HT1080 (cell line): ENCODE results near the gene GNLY. TPM values are rescaled to one million over a fixed set of nuclear protein-coding genes. Genes with fewer than 3 reads are reported as not detected.
A peak's percentile ranks its signal among the peaks of the same experiment; 100 is the strongest.

Experiments
- DNase-seq: peaks from one replicate; pipeline ENCODE4 v3.0.0-alpha.2; 2015; ENCODE audit warnings: low read depth
- total RNA-seq: library from RNA; depleted of rRNA; stranded (reverse); fragments of >200 nt; shearing (Covaris generic); gene quantifications from 2 replicates; pipeline ENCODE4 v1.2.3, GENCODE V29; 2014

Gene GNLY
- total RNA-seq, 1 experiment from 2014 or later, result not detected

DNA sequence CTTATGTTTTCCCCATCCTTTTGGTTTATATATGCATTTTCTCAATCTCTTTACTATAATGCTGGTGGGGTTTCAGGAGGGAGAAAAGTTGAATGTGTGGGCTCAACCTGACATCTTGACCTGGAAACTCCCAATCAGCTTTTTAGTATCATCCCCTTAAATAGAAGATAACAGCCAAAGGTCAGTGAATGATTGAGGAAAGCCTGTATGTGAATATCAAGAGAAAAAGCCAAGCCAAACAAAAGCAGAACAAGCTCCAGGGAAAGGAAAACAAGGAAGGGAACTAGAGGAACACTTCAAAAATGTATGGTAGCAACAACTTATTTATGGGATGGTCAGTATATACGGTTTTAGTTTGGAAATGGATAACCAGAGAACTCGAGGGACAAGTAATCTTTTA is 31.3 kb downstream of the GNLY start:
- no peak for DNase-seq

DNA sequence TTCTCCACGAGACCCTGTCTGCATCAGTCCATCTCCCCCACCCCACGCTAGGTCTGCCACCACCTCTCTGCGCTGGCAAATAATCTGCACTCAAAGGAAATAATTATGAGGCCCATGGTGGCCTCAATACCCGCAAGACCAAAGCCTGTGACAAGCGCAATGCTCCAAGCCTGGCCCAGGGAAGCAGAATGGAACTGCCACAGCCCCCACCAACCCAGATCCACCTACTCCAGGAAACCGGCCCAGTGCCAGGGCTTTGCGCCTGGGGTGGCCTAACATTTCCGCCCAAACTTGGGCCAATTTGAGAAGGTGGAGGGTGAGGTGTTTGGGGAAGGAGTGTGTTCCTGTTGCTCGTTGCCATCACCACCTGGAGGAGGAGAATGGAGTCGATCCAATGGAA is 33.6 kb downstream of the GNLY start:
- DNase-seq, result no peak

DNA sequence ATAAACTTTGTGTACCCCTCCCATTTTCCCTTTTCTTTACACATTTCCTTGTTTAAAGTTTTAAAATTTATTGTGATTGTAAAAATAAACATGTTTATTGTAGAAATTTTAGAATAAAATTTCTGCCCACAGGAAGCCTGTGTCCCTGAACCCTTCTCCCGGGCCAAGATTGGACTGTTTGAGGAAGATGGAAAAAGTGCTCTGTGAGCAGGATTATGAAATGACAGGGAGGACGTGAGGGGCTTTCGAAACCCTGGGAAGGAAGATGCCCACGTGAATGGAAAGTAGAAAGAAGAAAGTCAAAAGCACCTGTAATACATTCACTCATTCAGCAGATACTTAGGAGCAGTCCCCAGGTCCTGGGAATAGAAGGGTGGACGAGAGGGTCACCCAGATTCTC is 34.2 kb downstream of the GNLY start:
- no peak for DNase-seq

DNA sequence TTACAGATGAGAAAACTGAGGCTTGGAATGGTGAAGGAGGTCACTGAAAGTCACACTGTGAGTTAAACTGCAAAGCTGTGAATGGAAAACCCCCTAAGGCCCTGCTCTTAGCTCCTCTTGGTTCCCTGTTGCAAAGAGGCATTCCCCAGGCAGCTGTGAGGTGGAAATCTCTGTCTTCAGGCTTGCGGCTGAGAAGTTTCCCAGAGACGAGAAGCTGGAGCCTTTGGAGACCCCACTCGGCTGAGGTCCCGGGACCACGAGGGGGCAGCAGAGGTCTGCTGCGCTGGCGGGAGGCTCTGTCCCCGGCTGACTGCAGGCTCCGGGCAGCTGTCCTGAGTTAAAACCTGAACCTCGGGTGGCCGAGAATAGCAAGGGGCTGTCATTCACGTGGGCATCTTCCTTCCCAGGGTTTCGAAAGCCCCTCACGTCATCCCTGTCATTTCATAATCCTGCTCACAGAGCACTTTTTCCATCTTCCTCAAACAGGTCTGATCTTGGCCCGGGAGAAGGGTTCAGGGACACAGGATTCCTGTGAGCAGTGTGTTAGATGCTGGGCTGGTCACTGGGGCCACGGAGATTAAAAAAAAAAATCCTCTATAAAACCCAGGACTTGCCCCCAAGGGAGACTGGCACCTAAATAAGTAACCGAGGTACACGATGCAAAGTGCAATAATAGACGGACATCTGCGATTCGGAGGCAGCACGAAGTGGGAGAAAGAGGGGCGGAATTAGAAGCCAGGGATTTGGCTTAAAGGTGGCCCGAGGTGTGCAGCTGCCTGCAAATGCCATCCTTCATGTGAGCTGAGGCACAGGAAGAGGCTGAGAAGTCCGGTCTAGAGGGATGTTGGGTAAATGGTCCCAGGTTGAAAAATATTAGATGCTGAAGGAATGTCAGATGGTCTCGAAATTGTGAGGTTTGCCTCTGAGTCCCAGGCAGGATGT is 35.0 kb downstream of the GNLY start:
- peak; percentile 77 for DNase-seq

DNA sequence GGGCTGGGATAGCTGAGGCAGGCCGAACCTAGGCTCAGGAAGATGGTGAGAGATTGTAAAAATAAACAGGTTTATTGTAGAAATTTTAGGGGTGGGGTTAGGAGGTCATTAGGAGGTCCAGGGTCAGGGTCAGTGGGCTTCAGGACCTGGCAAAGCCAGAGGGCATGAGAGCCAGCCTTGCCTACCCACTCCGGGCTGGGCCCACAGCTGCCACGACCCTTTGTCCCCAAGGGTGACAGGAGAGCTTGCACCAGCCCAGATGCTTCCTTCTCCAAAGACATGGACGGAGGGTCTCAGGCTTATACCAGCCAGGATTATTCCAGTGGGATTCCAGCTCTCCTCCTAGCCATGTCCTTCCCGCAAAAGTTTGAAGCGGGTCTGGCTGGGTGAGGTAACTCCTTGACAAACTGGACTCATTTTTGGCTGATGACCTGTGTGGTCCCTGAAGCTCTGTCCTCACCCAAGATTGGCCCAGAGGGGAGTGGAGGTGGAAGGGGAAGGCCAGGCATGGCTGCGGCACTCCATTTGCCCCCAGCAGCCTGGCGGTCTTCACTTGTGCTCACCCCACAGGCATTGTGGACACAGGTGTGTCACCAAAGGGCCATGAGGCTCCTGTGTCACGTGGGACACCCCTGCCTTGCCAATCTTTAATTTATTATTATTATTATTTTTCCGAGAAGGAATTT is 35.8 kb downstream of the GNLY start:
- no peak for DNase-seq

DNA sequence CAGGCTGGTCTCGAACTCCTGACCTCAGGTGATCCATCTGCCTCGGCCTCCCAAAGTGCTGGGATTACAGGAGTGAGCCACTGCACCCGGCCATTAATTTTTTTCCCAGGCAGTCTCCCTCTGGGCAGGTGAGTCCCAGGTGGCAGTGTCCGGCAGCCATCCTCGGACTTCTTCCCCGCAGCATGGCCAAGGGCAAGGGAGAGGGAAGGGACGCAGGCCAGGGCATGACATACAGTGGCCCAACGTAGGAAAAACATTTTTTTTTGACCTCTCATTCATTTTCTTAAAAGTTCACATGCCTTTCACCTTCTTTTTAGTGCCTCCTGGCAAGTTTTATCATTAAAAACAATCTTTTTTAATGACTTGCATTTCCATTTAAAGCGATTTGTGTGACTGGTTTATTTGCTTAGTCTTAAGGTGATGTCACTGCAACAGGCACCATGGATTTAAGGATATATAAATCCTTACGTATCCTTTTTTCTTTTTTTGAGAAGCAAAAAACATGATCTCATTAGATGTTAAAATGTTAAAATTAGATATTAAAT is 36.6 kb downstream of the GNLY start:
- DNase-seq, result no peak

DNA sequence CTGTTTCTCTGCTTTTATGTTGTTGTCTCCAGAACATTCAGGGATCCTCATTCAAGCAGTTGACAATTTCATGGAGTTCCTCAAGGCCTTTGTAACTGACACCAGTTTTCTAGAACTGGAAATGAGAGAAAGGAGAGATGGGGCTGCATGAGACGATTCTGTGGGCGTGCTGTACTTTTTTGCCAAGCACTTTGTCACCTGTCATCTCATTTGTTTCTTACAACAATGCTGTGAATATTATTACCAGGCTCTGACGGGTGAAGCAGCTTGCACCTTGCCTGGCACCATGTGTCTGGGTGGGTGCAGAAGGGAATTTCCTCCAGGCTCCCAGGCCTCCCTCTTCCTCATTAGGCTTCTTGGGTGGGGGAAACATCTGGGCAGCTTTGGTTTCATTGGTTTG is 37.4 kb downstream of the GNLY start:
- no peak for DNase-seq

DNA sequence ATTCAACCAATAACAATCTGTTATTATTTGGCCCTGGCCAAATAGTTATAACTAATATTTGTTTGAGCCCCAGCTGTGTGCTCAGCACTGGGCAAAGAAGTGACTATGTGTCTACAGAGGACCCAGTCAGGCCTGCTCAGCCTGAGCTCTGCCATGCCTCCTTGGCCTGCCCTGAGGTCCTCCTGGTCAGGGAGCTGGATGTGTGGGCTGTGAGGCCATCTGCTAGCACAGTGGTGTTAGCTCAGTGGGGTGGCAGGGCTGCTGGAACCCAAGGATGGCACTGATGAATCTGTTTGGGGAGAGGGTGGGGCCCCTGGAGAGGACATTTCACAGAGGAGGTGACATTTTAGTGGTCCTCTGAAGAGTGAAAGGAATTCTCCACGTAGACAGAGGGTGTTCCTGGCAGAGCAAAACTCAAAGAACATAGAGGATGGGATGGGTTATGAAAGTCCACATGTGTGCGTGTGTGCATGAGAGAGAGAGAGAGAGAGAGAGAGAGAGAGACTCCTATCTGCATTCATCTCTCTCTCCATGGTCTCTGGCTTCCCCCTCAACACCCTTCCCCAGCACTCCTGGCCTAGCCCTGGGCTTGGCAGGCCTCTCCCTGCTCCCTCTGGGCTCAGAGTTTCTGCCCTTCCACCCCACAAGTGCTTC is 38.4 kb downstream of the GNLY start:
- no peak for DNase-seq

DNA sequence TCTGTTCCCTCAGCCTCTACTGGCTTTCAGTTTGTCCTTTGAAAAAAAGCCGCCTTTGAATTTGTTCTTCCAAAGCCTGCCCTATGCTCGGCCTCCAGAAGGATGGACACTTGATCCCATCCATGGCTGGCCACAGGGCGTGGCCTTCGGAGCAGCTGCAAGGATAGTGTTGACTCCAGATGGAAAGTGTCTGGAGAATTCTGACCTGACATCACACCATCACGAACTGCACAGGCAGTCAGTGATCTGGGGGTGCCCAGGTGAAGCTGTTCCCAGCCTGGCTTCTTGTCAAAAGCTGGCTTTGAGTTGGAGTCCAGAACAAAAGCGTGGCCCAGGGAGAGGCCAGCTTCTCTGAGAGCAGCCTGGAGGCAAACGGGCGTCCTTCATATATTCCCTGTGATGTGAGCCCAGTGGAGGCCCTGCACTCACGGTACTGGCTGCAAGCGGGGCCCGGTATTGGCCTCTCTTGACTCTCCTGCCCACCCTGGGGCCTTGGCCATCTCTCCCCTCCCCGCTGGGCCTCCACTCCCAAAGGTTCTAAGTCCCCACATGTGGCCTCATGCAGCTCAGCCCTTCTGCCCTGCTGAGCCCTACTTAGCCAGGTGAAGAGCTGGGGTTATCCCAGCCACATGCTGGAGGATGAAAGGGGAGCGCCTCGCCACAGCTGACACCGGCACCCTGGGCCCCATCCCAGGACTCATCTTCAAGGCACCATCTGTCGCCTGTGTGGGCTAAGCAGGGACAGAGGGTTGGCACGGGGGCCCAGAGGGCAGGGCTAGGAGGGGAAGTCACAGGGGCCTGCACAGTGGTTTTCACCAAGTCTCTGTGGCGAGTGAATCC is 39.2 kb downstream of the GNLY start:
- no peak for DNase-seq

DNA sequence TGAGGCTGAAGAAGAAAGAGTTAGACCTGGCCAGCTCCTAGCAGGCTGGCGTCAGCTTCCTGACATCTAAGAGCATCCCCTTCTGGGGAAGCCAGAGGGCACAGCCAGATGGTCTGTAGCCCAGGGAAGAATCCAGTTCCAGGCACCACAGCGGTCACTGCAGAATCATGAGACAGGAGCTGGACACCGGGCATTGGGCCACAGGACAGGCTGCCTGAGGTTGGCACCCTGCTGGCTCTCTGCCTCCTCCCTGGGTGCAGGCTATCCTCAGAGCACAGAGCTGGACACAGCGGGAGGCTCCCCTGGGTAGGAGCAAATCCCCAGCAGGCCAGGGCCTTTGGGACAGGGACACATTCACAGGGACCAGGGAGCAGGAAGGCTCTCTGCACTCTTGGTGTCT is 39.9 kb downstream of the GNLY start:
- DNase-seq, result no peak

DNA sequence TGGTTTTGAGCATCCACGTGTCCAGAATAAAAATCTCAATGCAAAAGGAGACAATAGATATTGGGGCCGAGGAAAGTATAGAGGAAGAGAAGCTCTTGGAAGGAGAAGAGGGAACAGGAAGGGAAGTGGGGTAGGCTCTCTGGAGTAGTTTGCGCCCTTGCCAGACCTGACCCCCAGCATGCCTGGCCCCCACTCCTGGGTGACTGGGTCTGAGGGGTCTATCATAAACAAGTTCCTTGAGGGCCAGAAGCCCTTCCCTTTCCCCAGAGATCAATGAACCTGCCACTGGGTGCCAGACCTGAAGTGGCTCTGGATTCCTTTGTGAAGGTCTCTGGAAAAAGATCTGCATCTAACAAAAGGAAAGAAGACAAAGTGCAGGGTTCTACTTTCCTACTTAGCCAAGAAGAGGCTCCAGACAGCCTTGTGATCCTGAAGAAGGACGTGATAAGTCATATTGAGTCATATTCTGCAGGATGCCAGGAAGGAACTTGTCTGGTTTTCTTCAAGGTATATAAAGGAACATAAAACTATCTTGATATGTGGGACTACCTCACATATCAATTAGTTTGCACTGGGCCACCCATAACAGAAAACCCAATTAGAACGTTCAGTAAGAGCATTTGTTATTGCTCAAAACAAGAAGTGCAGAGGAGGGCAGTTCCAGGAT is 40.9 kb downstream of the GNLY start:
- DNase-seq, result peak; percentile 46

DNA sequence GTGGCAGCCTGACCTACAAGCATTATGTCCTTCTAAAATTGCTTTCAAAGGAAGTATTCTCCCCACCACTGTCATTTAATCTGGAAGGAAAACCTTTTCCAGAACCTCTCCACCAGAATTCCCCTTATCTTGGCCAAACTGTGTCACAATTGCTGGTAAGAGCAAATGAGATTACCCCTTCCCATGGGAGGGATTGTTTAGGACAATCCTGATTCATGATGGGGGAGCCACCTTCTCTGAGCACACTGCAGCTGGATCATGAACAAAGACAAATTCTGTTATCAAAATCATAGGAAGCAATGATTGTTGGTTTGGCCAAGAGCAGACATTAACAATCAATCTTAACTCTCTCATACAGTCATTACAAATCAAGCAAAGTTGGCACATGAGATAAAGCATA is 41.5 kb downstream of the GNLY start:
- DNase-seq, result no peak

DNA sequence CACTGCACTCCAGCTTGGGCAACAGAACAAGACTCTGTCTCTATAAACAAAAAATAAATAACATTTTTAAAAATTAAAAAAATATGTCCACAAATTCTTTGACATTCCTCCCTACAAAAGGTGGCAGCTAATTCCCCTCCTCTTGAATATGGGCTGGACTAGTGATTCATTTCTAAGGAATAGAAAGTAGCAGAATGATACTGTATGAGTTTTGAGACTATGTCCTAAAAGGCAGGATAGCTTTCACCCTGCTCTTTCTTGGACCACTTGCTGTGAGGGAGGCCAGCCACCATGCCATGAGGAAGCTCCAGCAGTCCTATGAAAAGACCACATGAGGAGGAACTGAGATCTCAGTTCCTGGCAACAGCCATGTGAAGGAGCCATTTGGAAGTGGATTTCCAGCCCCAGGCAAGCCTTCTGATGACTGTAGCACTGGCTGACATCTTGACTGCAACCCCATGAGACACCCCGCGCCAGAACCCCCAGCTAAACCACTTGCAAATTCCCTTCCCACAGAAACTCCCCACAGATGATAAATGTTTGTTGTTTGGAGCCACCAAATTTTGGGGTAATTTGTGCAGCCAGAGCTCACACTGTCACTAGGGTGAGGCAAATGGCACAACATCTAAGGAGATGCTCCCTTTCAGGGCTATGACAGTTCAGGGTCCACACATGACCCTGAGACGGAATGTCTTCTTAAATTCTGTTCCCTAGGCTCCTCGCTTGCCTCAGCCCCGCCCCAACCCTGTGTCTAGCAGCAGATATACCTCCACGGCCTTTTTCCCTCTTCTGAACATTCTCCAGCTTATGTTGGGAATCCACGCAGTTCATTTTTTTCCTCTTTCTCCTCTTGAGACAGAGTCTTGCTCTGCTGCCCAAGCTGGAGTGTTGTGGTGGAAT is 42.5 kb downstream of the GNLY start:
- DNase-seq, result no peak

DNA sequence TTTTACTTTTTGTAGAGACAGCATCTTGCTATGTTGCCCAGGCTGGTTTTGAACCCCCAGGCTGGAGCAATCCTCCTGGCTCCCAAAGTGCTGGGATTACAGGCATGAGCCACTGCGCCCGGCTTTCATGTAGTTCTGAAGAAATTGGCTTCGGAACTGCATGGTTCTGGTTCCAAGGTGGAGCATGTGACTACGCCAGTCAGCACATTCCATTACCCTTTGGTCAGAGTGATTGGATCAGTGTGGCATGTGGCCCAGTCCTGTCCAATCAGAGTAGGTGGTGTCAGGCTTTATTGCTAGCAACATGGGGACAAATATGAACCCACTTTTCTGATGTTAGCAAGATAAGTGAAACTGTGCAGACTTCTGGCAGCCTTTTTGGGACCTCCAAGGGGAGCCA is 43.3 kb downstream of the GNLY start:
- no peak for DNase-seq

DNA sequence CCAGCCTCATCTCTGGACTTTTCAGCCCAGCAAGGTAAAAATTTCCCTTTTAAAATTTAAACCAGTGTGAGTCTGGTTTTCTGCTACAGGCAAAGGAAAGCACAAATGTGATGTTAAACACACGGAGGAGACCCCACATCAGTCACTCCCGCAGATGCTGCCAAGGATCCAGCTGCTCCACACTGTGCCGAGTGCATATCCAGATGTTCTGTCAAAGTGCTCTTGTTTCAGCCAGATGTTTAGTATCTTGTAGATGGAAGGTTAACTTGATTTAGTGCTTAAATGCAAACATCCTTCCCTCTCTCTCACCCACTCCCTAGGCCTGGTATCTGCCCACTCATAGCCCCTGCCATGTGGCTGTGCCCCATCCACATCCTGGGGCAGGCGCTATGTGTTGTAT is 43.8 kb downstream of the GNLY start:
- no peak for DNase-seq

DNA sequence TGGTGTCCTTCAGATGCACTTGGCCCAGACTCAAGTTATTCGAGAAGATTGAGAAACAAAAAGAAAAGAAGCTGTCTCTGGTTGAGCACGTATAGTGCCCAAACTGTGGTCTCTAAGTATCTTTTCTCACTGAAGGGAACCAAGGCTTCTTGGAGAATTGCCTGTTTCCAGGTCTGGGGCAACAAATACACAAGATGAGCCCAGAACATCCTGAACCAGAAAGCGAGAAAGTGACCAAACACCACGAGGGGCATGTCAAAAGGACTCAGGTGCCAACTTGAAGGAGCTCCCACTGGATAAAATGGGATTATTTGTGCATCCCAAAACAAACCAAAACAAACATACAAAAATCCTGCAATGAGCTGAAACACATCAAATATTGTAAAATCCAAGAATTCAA is 46.0 kb downstream of the GNLY start:
- no peak for DNase-seq

DNA sequence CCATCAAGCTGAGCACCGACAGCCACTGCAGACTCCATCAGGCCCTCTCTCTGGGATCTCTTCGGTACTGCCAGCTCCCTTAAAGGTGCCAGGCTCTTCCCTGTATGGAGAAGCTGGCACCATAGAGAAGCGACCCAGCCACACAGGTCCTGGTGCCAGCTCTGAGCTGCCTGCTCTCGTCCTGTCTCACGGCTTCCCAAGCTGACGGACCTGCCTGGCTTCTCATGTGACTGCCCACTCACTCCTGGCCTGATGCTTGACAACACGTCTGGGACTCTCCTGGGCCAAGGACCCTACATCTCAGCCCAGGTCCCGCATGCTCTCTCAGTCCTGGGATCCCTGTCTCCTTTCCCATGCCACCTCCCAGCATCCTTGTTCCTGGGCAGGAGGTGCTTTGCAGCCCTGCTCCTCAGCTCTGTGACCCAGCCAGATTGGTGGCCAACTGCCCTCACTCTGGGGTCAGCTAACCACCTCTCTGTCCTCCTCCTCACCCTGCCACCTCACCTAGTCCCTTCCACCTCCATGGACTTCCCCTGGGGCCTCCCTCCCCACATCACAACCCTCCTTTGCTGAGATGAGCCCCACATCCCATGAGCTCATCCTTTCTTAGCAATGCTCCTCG is 47.2 kb downstream of the GNLY start:
- no peak for DNase-seq

DNA sequence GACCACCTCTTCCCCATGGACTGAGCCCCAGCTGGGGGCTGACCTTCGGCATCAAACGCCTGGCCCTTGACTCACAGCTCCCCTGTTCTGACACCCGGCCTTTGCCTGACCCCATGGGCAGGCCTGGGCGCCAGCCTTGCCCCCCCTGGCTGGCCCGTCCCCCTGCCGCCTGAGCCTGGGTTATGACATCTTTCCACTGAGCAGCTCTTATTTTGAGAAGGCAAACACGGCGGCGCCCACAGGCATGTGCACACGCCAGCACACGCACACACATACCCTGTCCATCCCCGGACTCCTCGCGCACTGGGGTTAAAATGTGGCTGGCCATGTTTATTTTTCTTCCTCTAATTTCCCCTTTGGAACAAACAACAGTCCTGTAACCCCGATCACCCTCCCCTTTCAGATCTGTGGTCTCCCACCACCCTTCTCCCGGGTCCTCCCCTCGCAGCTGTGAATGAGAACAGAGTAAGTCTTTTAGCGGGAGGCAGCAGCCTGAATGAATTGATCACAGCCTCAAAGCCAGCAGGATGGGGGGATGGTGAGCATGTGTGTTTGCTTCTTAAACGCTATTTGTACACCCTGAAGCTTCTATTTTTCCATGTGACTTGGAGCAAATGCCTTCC is 47.8 kb downstream of the GNLY start:
- DNase-seq, result peak; percentile 70
